DND-41 (cell line): Measurements from ENCODE around the gene WWTR1.

ENCODE experiments used
- ATAC-seq: fragments of 200-7000 bp; cut with Tn5 transposase; 3 replicates; pipeline ENCODE4 v1.9.1; 2021; ENCODE audit warnings: low read depth; ENCODE audit not compliant: insufficient read depth
- DNase-seq: peaks from one replicate; pipeline ENCODE4 v3.0.0-alpha.2; 2020
- H2AFZ ChIP-seq: 2 replicates; pipeline ENCODE4 v1.6.0; 2012; ENCODE audit warnings: low read depth, low read length
- H3K27ac ChIP-seq: 2 replicates; pipeline ENCODE4 v1.5.1; 2012; ENCODE audit warnings: low read length, inconsistent platforms
- H3K27me3 ChIP-seq: fragments of 200-600 bp; sonication (generic); 2 replicates; pipeline ENCODE4 v1.6.0; 2012; ENCODE audit warnings: low read length, mild to moderate bottlenecking, inconsistent platforms; ENCODE audit not compliant: insufficient read depth, poor library complexity
- H3K36me3 ChIP-seq: 2 replicates; pipeline ENCODE4 v1.5.1; 2012; ENCODE audit warnings: low read length, inconsistent platforms; ENCODE audit not compliant: insufficient read depth
- H3K4me1 ChIP-seq: 2 replicates; pipeline ENCODE4 v1.5.1; 2012; ENCODE audit warnings: mild to moderate bottlenecking, low read length; ENCODE audit not compliant: insufficient read depth
- H3K4me2 ChIP-seq: 2 replicates; pipeline ENCODE4 v1.6.0; 2012; ENCODE audit warnings: mild to moderate bottlenecking, moderate library complexity, low read length, inconsistent platforms; ENCODE audit not compliant: insufficient read depth
- H3K4me3 ChIP-seq, 2 experiments: fragments of 200-600 bp in 1 of 2; shearing (Covaris generic) in 1 of 2; 2 replicates each; pipeline ENCODE4 v1.5.1; 2012 to 2016; ENCODE audit warnings: inconsistent platforms in 2 of 2, low read length in 2 of 2, mild to moderate bottlenecking in 2 of 2, low read depth in 1 of 2, moderate library complexity in 1 of 2
- H3K79me2 ChIP-seq: 2 replicates; pipeline ENCODE4 v1.6.0; 2012; ENCODE audit warnings: low read length, inconsistent platforms; ENCODE audit not compliant: insufficient read depth
- H3K9ac ChIP-seq: 2 replicates; pipeline ENCODE4 v1.6.0; 2012; ENCODE audit warnings: low read depth, mild to moderate bottlenecking, inconsistent platforms, low read length, moderate library complexity
- H3K9me3 ChIP-seq: 2 replicates; pipeline ENCODE4 v1.5.1; 2012; ENCODE audit warnings: low read length, moderate library complexity, mild to moderate bottlenecking, inconsistent platforms; ENCODE audit not compliant: insufficient read depth, severe bottlenecking
- H4K20me1 ChIP-seq: 2 replicates; pipeline ENCODE4 v1.6.0; 2012; ENCODE audit warnings: low read length; ENCODE audit not compliant: insufficient read depth
- CTCF ChIP-seq: IDR thresholded peaks from 2 replicates; pipeline ENCODE4 v1.5.1; 2012; ENCODE audit warnings: borderline replicate concordance, low read length, moderate library complexity, mild to moderate bottlenecking; ENCODE audit not compliant: poor library complexity, severe bottlenecking; ENCODE audit errors: extremely low read depth
- EZH2 ChIP-seq: IDR thresholded peaks from 3 replicates; pipeline ENCODE4 v1.6.1; 2012; ENCODE audit warnings: borderline replicate concordance, low read depth, mild to moderate bottlenecking, moderate library complexity, low read length, inconsistent platforms; ENCODE audit not compliant: severe bottlenecking

WWTR1 gene

GRCh38 chr3:149582395-149582794 lies 75.4 kb downstream of the WWTR1 start:
- H3K36me3 ChIP-seq, result no peaks in the 10 kb centered on the region
- H3K4me3 ChIP-seq, result no peak overlapping the region
- no peaks in the 10 kb centered on the region for H3K4me1 ChIP-seq
- ATAC-seq (no peak), DNase-seq (no peak)
- TF ChIP-seq CTCF, result no peak
- TF ChIP-seq EZH2, result no peak
- peaks cover 2% of the 10 kb centered on the region for H3K27me3 ChIP-seq
- no peaks in the 10 kb centered on the region for H4K20me1 ChIP-seq
- no peak overlapping the region for H3K4me2 ChIP-seq
- no peak overlapping the region for H3K27ac ChIP-seq
- H3K79me2 ChIP-seq, result no peaks in the 10 kb centered on the region
- H3K9me3 ChIP-seq, result no peaks in the 10 kb centered on the region
- no peak overlapping the region for H3K9ac ChIP-seq
- H2AFZ ChIP-seq, result no peak overlapping the region

GRCh38 chr3:149581681-149582370 lies 76.0 kb downstream of the WWTR1 start:
- TF ChIP-seq EZH2 (no peak), CTCF (no peak)
- ATAC-seq (no peak), DNase-seq (no peak)
- Histone ChIP-seq H3K4me1 (no peaks in the 10 kb centered on the region), H3K4me3 (no peak overlapping the region), H3K27ac (no peak overlapping the region), H3K9ac (no peak overlapping the region), H3K9me3 (no peaks in the 10 kb centered on the region), H3K27me3 (peaks cover 2% of the 10 kb centered on the region), H4K20me1 (no peaks in the 10 kb centered on the region), H3K79me2 (no peaks in the 10 kb centered on the region), H3K4me2 (no peak overlapping the region), H2AFZ (no peak overlapping the region), H3K36me3 (no peaks in the 10 kb centered on the region)

DNA sequence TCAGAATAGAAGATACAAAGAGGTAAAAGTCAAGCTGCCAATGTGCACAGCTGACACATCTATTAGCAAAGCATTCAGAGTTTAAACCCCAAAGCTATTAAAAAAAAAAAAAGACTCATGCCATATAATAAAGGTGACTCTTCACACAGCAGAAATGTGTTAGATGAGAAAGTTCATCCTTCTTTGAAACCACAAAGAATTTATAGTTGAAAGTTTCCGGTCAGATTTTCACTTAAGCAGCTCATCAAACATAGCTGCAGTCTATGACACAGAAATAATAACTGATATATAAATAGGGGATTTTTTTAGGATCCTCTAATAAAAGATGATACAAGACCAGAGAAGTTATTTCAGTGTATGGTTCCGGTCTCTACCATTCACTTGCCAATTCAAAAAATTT lies 76.6 kb downstream of the WWTR1 start:
- Histone ChIP-seq H3K79me2 (no peaks in the 10 kb centered on the region), H3K36me3 (no peaks in the 10 kb centered on the region), H2AFZ (no peak overlapping the region), H4K20me1 (no peaks in the 10 kb centered on the region), H3K9ac (no peak overlapping the region), H3K9me3 (no peaks in the 10 kb centered on the region), H3K27ac (no peak overlapping the region), H3K27me3 (peaks cover 2% of the 10 kb centered on the region), H3K4me2 (no peak overlapping the region), H3K4me3 (no peak overlapping the region), H3K4me1 (no peaks in the 10 kb centered on the region)
- no peak for TF ChIP-seq CTCF
- ATAC-seq (no peak), DNase-seq (no peak)
